CD4-positive, CD25-positive, alpha-beta regulatory T cell (primary cell): ENCODE results near the gene PRR22. TPM values are rescaled to one million over a fixed set of nuclear protein-coding genes. Genes with fewer than 3 reads are reported as not detected.
"Not testable (repeated sequence)": the region's sequence is repeated elsewhere in the genome, so short reads cannot be mapped to it uniquely, and the experiment has no call there.

Experiments
- ATAC-seq, 2 donors: fragments of 150-1000 bp; cut with Tn5 transposase; one replicate each; pipeline ENCODE4 v1.10.0; 2021; ENCODE audit warnings: low read depth in 2 of 2, moderate number of reproducible peaks in 2 of 2, moderate library complexity in 1 of 2
- DNase-seq, 3 donors: peaks; one replicate each; pipeline versions ENCODE4 v3.0.0 to v3.0.0-alpha.2; 2012 to 2022; ENCODE audit warnings: mixed read lengths in 1 of 3
- H3K27ac ChIP-seq: one replicate; pipeline ENCODE4 v1.7.0; 2013; ENCODE audit warnings: mild to moderate bottlenecking, low read length; ENCODE audit not compliant: insufficient read depth, poor library complexity, severe bottlenecking
- H3K27me3 ChIP-seq: one replicate; pipeline ENCODE4 v1.7.0; 2013; ENCODE audit warnings: low read length; ENCODE audit not compliant: control insufficient read depth, insufficient read depth
- H3K36me3 ChIP-seq: one replicate; pipeline ENCODE4 v1.7.0; 2013; ENCODE audit warnings: mild to moderate bottlenecking, low read length, moderate library complexity; ENCODE audit not compliant: control insufficient read depth, insufficient read depth
- H3K4me1 ChIP-seq: 2 replicates; pipeline ENCODE4 v1.7.0; 2013; ENCODE audit warnings: mild to moderate bottlenecking, low read length; ENCODE audit not compliant: insufficient read depth, control insufficient read depth, poor library complexity, severe bottlenecking
- H3K4me3 ChIP-seq: one replicate; pipeline ENCODE4 v1.7.0; 2013; ENCODE audit warnings: low read depth, mild to moderate bottlenecking, low read length, moderate library complexity
- H3K9me3 ChIP-seq, 2 experiments: 1 replicate in 1 of 2; 2 replicates in 1 of 2; pipeline ENCODE4 v1.7.0; 2013; ENCODE audit warnings: low read length in 2 of 2, mild to moderate bottlenecking in 1 of 2, moderate library complexity in 1 of 2; ENCODE audit not compliant: control insufficient read depth in 2 of 2
- H3K27ac Mint-ChIP-seq, 3 donors: one replicate each; pipeline ENCODE4 v1.8.0; 2020 to 2022; ENCODE audit warnings: mild to moderate bottlenecking in 3 of 3, mixed read lengths in 3 of 3, moderate library complexity in 2 of 3
- H3K27me3 Mint-ChIP-seq: one replicate; pipeline ENCODE4 v1.8.0; 2022; ENCODE audit warnings: mild to moderate bottlenecking, mixed read lengths
- H3K36me3 Mint-ChIP-seq: one replicate; pipeline ENCODE4 v1.8.0; 2020; ENCODE audit warnings: mixed read lengths
- H3K4me1 Mint-ChIP-seq, 4 donors: one replicate each; pipeline ENCODE4 v1.8.0; 2020 to 2022; ENCODE audit warnings: mixed read lengths in 4 of 4, mild to moderate bottlenecking in 1 of 4
- H3K4me3 Mint-ChIP-seq, 4 donors: one replicate each; pipeline ENCODE4 v1.8.0; 2020 to 2022; ENCODE audit warnings: mild to moderate bottlenecking in 4 of 4, mixed read lengths in 4 of 4, moderate library complexity in 3 of 4
- H3K9me3 Mint-ChIP-seq, 7 donors: one replicate each; pipeline ENCODE4 v1.8.0; 2020 to 2022; ENCODE audit warnings: mixed read lengths in 7 of 7, mild to moderate bottlenecking in 3 of 7, moderate library complexity in 2 of 7
- polyA plus RNA-seq, 4 donors: library from polyadenylated mRNA; unstranded; fragments of 300-500 nt; fragmentation: Illumina TruSeq; gene quantifications; one replicate each; pipeline ENCODE4 v1.2.3, GENCODE V29; 2021
- total RNA-seq: library from RNA; stranded (reverse); gene quantifications from one replicate; pipeline ENCODE4 v1.2.3, GENCODE V29; 2022

PRR22 gene
- total and polyA plus RNA-seq, 5 donors from 2014 or later, result 3.5 TPM; not detected in 4

- H3K27ac Mint-ChIP-seq, result peak overlapping the region in 1 of 3 donors; percentile 76
- peaks cover 11% of the 10 kb centered on the region for H3K27me3 Mint-ChIP-seq
Measured at GRCh38 chr19:5788422-5788821, 3.9 kb upstream of the PRR22 start.

GRCh38 chr19:5787409-5788182 lies 3.0 kb upstream of the PRR22 start:
- Mint-ChIP-seq H3K27ac (no peak overlapping the region), H3K27me3 (peaks cover 11% of the 10 kb centered on the region), H3K4me1 (peaks cover 0 to 15% (median 12%) of the 10 kb centered on the region in 4 donors), H3K9me3 (peaks cover 0 to 1% (median 0%) of the 10 kb centered on the region in 7 donors), H3K4me3 (no peak overlapping the region), H3K36me3 (peaks cover 22% of the 10 kb centered on the region)
- no peak for ATAC-seq
- Histone ChIP-seq H3K9me3 (no peaks in the 10 kb centered on the region), H3K4me1 (peaks cover 7% of the 10 kb centered on the region), H3K27me3 (no peaks in the 10 kb centered on the region), H3K4me3 (no peak overlapping the region), H3K27ac (no peak overlapping the region), H3K36me3 (peaks cover 42% of the 10 kb centered on the region)
- DNase-seq, result no peak

More at GRCh38 chr19:5788422-5788821, 3.9 kb upstream of the PRR22 start:
- Histone ChIP-seq H3K4me1 (peaks cover 7% of the 10 kb centered on the region), H3K27me3 (no peaks in the 10 kb centered on the region), H3K36me3 (peaks cover 42% of the 10 kb centered on the region), H3K27ac (no peak overlapping the region), H3K4me3 (no peak overlapping the region), H3K9me3 (no peaks in the 10 kb centered on the region)
- Mint-ChIP-seq H3K4me3 (peak overlapping the region in 1 of 4 donors; percentile 32), H3K36me3 (peaks cover 22% of the 10 kb centered on the region), H3K4me1 (peaks cover 0 to 15% (median 12%) of the 10 kb centered on the region in 4 donors), H3K9me3 (peaks cover 0 to 1% (median 0%) of the 10 kb centered on the region in 7 donors)
- DNase-seq (no peak), ATAC-seq (no peak)

- H3K27ac ChIP-seq, result no peak overlapping the region
- ATAC-seq (no peak), DNase-seq (no peak)
- H3K36me3 ChIP-seq, result peaks cover 42% of the 10 kb centered on the region
- no peaks in the 10 kb centered on the region for H3K27me3 ChIP-seq
- Mint-ChIP-seq H3K36me3 (peaks cover 22% of the 10 kb centered on the region), H3K27me3 (peaks cover 11% of the 10 kb centered on the region), H3K4me3 (peak overlapping the region in 1 of 4 donors; percentile 63), H3K4me1 (peaks cover 0 to 15% (median 12%) of the 10 kb centered on the region in 4 donors), H3K27ac (no peak overlapping the region), H3K9me3 (peaks cover 0 to 1% (median 0%) of the 10 kb centered on the region in 7 donors)
- H3K4me3 ChIP-seq, result no peak overlapping the region
- H3K4me1 ChIP-seq, result peaks cover 7% of the 10 kb centered on the region
- H3K9me3 ChIP-seq, result no peaks in the 10 kb centered on the region
Measured at GRCh38 chr19:5786593-5787408, 2.3 kb upstream of the PRR22 start.

GRCh38 chr19:5785423-5785822 lies 877 bp upstream of the PRR22 start:
- Mint-ChIP-seq H3K4me1 (peaks cover 0 to 7% (median 6%) of the 10 kb centered on the region in 4 donors), H3K4me3 (no peak overlapping the region), H3K36me3 (peaks cover 14% of the 10 kb centered on the region), H3K9me3 (no peaks in the 10 kb centered on the region), H3K27me3 (peaks cover 2% of the 10 kb centered on the region), H3K27ac (no peak overlapping the region)
- ATAC-seq (no peak), DNase-seq (no peak)
- Histone ChIP-seq H3K4me3 (no peak overlapping the region), H3K4me1 (peaks cover 7% of the 10 kb centered on the region), H3K27ac (no peak overlapping the region), H3K9me3 (no peaks in the 10 kb centered on the region), H3K36me3 (peaks cover 42% of the 10 kb centered on the region), H3K27me3 (no peaks in the 10 kb centered on the region)

DNA sequence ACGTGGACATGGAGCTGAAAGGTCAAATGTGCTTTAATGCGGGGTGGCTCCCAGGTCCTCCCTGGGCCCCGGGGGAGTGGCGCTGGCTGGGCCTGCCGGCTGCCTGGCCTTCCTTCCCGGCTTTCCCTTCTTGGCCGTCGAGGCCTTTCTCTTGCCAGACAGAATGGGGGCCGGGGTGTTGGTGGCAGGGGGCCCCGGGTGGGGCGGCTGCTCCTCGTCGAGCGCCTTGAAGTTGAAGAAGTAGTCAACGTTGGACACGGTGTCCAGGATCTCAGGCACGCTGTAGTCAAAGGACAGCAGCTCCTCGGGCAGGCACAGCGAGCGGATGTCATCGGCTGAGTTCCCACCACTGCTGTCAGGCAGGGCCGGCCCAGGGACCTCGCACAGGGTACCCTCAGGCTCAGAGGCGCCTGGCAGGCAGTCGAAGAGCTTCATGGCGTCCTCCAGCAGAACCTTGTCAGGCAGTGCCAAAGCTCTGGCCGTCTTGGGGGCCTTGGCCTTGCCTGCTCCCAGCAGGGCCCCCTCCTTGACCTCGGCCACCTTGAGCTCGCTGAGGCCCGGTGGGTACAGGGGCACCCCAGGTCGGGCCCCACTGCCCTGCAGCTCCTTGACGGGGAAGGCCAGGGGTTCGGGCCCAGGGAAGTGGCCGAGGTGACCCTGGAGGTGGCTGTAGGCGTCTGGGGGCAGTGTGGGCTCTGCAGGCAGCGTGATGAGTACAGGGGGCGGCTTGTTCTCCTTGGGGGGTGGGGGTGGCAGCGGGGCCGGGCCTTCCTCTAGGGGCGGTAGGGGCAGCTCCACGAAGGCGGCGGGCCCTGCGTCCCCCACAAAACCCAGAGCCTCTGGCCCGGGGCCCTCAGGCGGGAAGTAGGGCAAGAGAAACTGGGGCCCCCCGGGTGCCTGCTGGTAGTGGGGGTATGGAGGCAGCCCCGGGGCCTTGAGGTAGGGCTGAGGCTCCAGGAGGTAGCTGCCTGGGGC lies 1.3 kb downstream of the PRR22 start:
- no peak overlapping the region for H3K27ac Mint-ChIP-seq
- Histone ChIP-seq H3K27me3 (no peaks in the 10 kb centered on the region), H3K9me3 (no peaks in the 10 kb centered on the region), H3K36me3 (peaks cover 29% of the 10 kb centered on the region), H3K27ac (no peak overlapping the region), H3K4me1 (no peaks in the 10 kb centered on the region), H3K4me3 (no peak overlapping the region)
- H3K4me3 Mint-ChIP-seq, result no peak overlapping the region
- DNase-seq, result no peak
- H3K27me3 Mint-ChIP-seq, result no peaks in the 10 kb centered on the region
- peaks cover 0 to 2% (median 0%) of the 10 kb centered on the region in 4 donors for H3K4me1 Mint-ChIP-seq
- H3K9me3 Mint-ChIP-seq, result no peaks in the 10 kb centered on the region
- ATAC-seq, result peak in 1 of 2 donors; percentile 22
- peaks cover 6% of the 10 kb centered on the region for H3K36me3 Mint-ChIP-seq

DNA sequence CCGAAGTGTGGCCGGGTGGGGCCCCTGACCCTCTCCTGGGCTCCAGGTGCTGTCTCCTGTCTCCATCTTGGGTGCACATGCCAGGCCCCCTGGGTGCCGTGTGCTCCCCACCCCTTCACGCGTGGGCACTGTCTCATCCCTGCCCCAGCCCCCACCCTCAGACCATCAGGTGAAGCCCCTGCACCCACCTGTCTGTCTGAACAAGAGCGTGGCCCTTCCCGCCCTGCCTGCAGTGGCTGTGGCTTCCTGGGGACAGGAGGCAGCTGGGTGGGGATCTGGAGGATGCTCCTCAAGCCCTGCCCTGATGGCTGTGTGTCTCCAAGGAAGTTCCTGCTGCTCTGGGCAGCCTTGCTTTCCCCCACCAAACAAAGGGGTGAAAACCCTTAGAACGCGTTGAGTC lies 2.2 kb downstream of the PRR22 start:
- Mint-ChIP-seq H3K4me3 (no peak overlapping the region), H3K9me3 (no peaks in the 10 kb centered on the region)

GRCh38 chr19:5780916-5781315 lies 3.6 kb downstream of the PRR22 start:
- not testable (repeated sequence) for H3K9me3 Mint-ChIP-seq, H3K4me1 ChIP-seq, H3K9me3 ChIP-seq, H3K36me3 ChIP-seq, ATAC-seq, H3K4me3 ChIP-seq, DNase-seq, H3K36me3 Mint-ChIP-seq, H3K4me3 Mint-ChIP-seq, H3K4me1 Mint-ChIP-seq, H3K27ac Mint-ChIP-seq, H3K27me3 ChIP-seq, H3K27ac ChIP-seq, H3K27me3 Mint-ChIP-seq

More for the DNA sequence above, 2.2 kb downstream of the PRR22 start:
- H3K27ac ChIP-seq, result no peak overlapping the region
- Mint-ChIP-seq H3K27me3 (no peaks in the 10 kb centered on the region), H3K27ac (no peak overlapping the region), H3K4me1 (peaks cover 0 to 2% (median 0%) of the 10 kb centered on the region in 4 donors), H3K36me3 (peaks cover 5% of the 10 kb centered on the region)
- no peaks in the 10 kb centered on the region for H3K9me3 ChIP-seq
- no peaks in the 10 kb centered on the region for H3K4me1 ChIP-seq
- no peaks in the 10 kb centered on the region for H3K27me3 ChIP-seq
- H3K36me3 ChIP-seq, result peaks cover 22% of the 10 kb centered on the region
- no peak overlapping the region for H3K4me3 ChIP-seq
- ATAC-seq (no peak), DNase-seq (no peak)
